GM12878 (cell line): ENCODE results near the gene SRP68. TPM values are rescaled to one million over a fixed set of nuclear protein-coding genes. Genes with fewer than 3 reads are reported as not detected.
A peak's percentile ranks its signal among the peaks of the same experiment; 100 is the strongest.

Experiments
- ATAC-seq: fragments of 200-7000 bp; cut with Tn5 transposase; 3 replicates; pipeline ENCODE4 v1.9.1; 2020; ENCODE audit warnings: mild to moderate bottlenecking, moderate library complexity
- BruUV-seq: library from RNA; stranded (reverse); fragments of 400-500 nt; replicated peaks from 2 replicates; lab custom pipeline; 2021; lab: Mats Ljungman, UMichigan
- CTCF ChIA-PET: fragments of 300-600 bp; sonication (Branson Sonifier 250); formaldehyde crosslinking; extraction: SDS; loops from one replicate; lab custom pipeline; 2021; ENCODE audit warnings: inconsistent platforms; lab: Yijun Ruan, JAX
- POLR2A ChIA-PET: fragments of 350-600 bp; formaldehyde crosslinking; extraction: SDS; loops from one replicate; lab custom pipeline; 2021; ENCODE audit warnings: inconsistent platforms; lab: Charles Lee
- RAD21 ChIA-PET: fragments of 300-600 bp; sonication (Branson Sonifier 250); formaldehyde crosslinking; loops from one replicate; lab custom pipeline; 2023; ENCODE audit warnings: antibody characterized with exemption; ENCODE audit not compliant: unreplicated experiment; lab: Charles Lee
- SMC1A ChIA-PET: fragments of 300-600 bp; sonication (Branson Sonifier 250); formaldehyde crosslinking; loops from one replicate; lab custom pipeline; 2023; ENCODE audit not compliant: unreplicated experiment, uncharacterized antibody; lab: Charles Lee
- DNase-seq: peaks from one replicate; pipeline ENCODE4 v3.0.0-alpha.2; 2011; ENCODE audit warnings: low read depth, low spot score
- FAIRE-seq: peaks from 3 replicates; lab custom pipeline; 2011; peaks lifted over from hg19 to GRCh38; lab: Jason Lieb, UNC
- H2AFZ ChIP-seq: 2 replicates; pipeline ENCODE4 v1.6.0; 2011; ENCODE audit warnings: low read depth, low read length, control low read depth; ENCODE audit not compliant: control insufficient read depth
- H3K27ac ChIP-seq: 2 replicates; pipeline ENCODE4 v1.5.1; 2011; ENCODE audit warnings: control low read depth; ENCODE audit not compliant: control insufficient read depth, insufficient read depth
- H3K27me3 ChIP-seq, 2 experiments: replicated peaks in 1 of 2; 2 replicates each; pipeline versions ENCODE4 v1.6.0 to v1.6.1; 2011; ENCODE audit warnings: low read length in 1 of 2; ENCODE audit not compliant: control insufficient read depth in 2 of 2, insufficient read depth in 2 of 2
- H3K36me3 ChIP-seq, 2 experiments: 2 replicates each; pipeline ENCODE4 v1.5.1; 2011; ENCODE audit warnings: low read length in 1 of 2; ENCODE audit not compliant: control insufficient read depth in 2 of 2, insufficient read depth in 2 of 2
- H3K4me1 ChIP-seq: 2 replicates; pipeline ENCODE4 v1.6.1; 2011; ENCODE audit warnings: mild to moderate bottlenecking, low read length, moderate library complexity, mixed read lengths; ENCODE audit not compliant: control insufficient read depth, insufficient read depth
- H3K4me2 ChIP-seq: 2 replicates; pipeline ENCODE4 v1.6.0; 2011; ENCODE audit warnings: control low read depth; ENCODE audit not compliant: control insufficient read depth, insufficient read depth
- H3K4me3 ChIP-seq: fragments of 200-600 bp; sonication (generic); 2 replicates; pipeline ENCODE4 v1.5.1; 2016
- H3K79me2 ChIP-seq: 2 replicates; pipeline ENCODE4 v1.6.0; 2011; ENCODE audit warnings: low read length; ENCODE audit not compliant: control insufficient read depth, insufficient read depth
- H3K9ac ChIP-seq: 2 replicates; pipeline ENCODE4 v1.8.0; 2011; ENCODE audit warnings: low read length, control low read depth, mixed read lengths; ENCODE audit not compliant: control insufficient read depth, insufficient read depth
- H3K9me3 ChIP-seq: replicated peaks from 3 replicates; pipeline ENCODE4 v1.5.1; 2011; ENCODE audit warnings: mild to moderate bottlenecking, low read length; ENCODE audit not compliant: control insufficient read depth, insufficient read depth
- H4K20me1 ChIP-seq: 2 replicates; pipeline ENCODE4 v1.6.0; 2011; ENCODE audit not compliant: control insufficient read depth, insufficient read depth
- ATF7 ChIP-seq: fragments of 450-650 bp; IDR thresholded peaks from 2 replicates; pipeline ENCODE4 v1.6.1; 2016; ENCODE audit warnings: low read depth, mild to moderate bottlenecking
- CBFB ChIP-seq: IDR thresholded peaks from 2 replicates; pipeline ENCODE4 v1.6.1; 2016; ENCODE audit warnings: antibody characterized with exemption, low read depth
- IKZF1 ChIP-seq: fragments of 450-650 bp; conservative IDR thresholded peaks from 2 replicates; pipeline ENCODE4 v1.6.1; 2017; ENCODE audit warnings: antibody characterized with exemption, mild to moderate bottlenecking
- IKZF2 ChIP-seq, 2 experiments: fragments of 450-650 bp; IDR thresholded peaks; 2 replicates each; pipeline ENCODE4 v1.6.1; 2017; ENCODE audit warnings: mild to moderate bottlenecking in 2 of 2, moderate library complexity in 2 of 2
- MTA2 ChIP-seq: fragments of 450-650 bp; IDR thresholded peaks from 2 replicates; pipeline ENCODE4 v1.6.1; 2016; ENCODE audit warnings: low read depth, mild to moderate bottlenecking, moderate library complexity
- MXI1 ChIP-seq: fragments of 150-350 bp; IDR thresholded peaks from 2 replicates; pipeline ENCODE4 v1.6.1; 2011; ENCODE audit warnings: low read depth, mild to moderate bottlenecking, inconsistent platforms, low read length, improper control_type of control experiment
- TBL1XR1 ChIP-seq: IDR thresholded peaks from 2 replicates; pipeline ENCODE4 v1.6.1; 2012; ENCODE audit warnings: low read depth, low read length, improper control_type of control experiment
- WRNIP1 ChIP-seq: IDR thresholded peaks from 2 replicates; pipeline ENCODE4 v1.6.1; 2011; ENCODE audit warnings: low read depth, low read length, improper control_type of control experiment, borderline replicate concordance
- YBX1 ChIP-seq: fragments of 450-650 bp; IDR thresholded peaks from 2 replicates; pipeline ENCODE4 v1.6.1; 2016; ENCODE audit warnings: antibody characterized with exemption
- WGBS: methylation state at CpG from one replicate; pipeline ENCODE4 v1.1.6; 2016; ENCODE audit warnings: low lambda C conversion rate; ENCODE audit not compliant: insufficient replicate concordance, insufficient coverage; ENCODE audit errors: missing lambda C conversion rate; 5-methylcytosine and 5-hydroxymethylcytosine counted together
- in situ Hi-C: fragments of 300-500 bp; cut with MboI; formaldehyde crosslinking; loops from 9 replicates; pipeline ENCODE4 v1.14.3; 2018; ENCODE audit warnings: mixed read lengths
- intact Hi-C: fragments of 100-400 bp; cut with micrococcal nuclease; formaldehyde crosslinking; loops from one replicate; pipeline ENCODE4 v1.14.2; 2022; ENCODE audit not compliant: unreplicated experiment
- polyA plus RNA-seq, 11 experiments: library from polyadenylated mRNA; depleted of rRNA in 4 of 11; unstranded in 6 of 11; stranded (reverse) in 5 of 11; fragments of >200 nt; fragmentation: Nextera tagmentation in 4 of 11; fragmentation: Illumina TruSeq in 1 of 11; extraction: Ambion mirVana in 4 of 11; extraction: Trizol in 1 of 11; gene quantifications; 1 replicate in 1 of 11; 2 replicates in 10 of 11; pipeline versions ENCODE4 v1.2.1 to v1.2.3, GENCODE V29; 2011 to 2016; ENCODE audit warnings: inconsistent platforms in 2 of 11, missing spikeins in 2 of 11, low read depth in 1 of 11
- total RNA-seq, 4 experiments: library from RNA; depleted of rRNA in 3 of 4; stranded (reverse); fragments of >200 nt in 3 of 4; fragmentation: Illumina TruSeq in 1 of 4; extraction: Trizol in 1 of 4; gene quantifications; 2 replicates each; pipeline versions ENCODE4 v1.2.1 to v1.2.3, GENCODE V29; 2013 to 2021
- TF ChIP-seq, protein P1 (sequence below): fragments of 450-650 bp; IDR thresholded peaks from 2 replicates; pipeline ENCODE4 v1.6.1; 2016; ENCODE audit warnings: mild to moderate bottlenecking

The SRP68 gene
- total and polyA plus RNA-seq, 10 of the 15 experiments (the other 5 are each of a cell fraction or from before 2014, with no cell fraction given) = 24.7 to 89.7 (median 62.7) TPM

DNA sequence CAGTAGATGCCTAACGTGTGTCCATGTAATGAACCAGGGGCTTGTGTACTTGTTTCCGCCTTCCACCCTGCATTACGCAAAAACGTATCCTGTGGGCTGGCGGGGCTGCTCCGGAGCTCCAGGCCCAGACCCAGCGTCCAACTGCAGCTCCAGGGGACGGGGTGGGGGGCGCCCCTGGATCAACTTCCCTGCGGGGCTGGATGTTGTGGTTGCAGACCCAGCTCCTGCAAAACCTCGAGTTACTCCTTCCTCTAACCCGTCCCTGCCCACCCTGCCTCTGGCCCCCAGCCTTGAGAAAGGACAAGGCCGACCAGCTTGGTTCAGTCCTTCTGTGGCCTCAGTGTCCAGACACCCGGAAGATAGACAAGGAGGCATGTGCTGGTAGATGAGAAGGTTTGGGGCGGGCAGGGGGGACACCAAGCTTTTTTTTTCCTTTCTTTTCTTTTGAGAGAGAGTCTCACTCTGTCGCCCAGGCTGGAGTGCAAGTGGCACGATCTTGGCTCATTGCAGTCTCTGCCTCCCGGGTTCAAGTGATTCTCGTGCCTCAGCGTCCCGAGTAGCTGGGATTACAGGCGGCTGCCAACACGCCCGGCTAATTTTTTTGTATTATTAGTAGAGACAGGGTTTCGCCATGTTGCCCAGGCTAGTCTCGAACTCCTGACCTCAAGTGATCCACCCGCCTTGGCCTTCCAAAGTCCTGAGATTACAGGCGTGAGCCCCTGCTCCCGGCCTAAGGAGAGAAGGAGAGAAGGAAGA lies 32.0 kb upstream of the SRP68 start:
- Histone ChIP-seq H3K36me3 (peaks cover 1 to 10% of the 10 kb centered on the region in 2 experiments; a peak in 3 of 4 replicates), H3K4me2 (peak overlapping the region; percentile 86), H3K27ac (peak overlapping the region; percentile 71), H3K79me2 (peaks cover 14% of the 10 kb centered on the region), H3K4me3 (peak overlapping the region; percentile 90), H2AFZ (peak overlapping the region; percentile 90), H4K20me1 (no peaks in the 10 kb centered on the region), H3K9ac (peak overlapping the region; percentile 69; the same call in 1 of the 2 replicates), H3K4me1 (peaks cover 6% of the 10 kb centered on the region), H3K9me3 (no peaks in the 10 kb centered on the region; the same call in 2 of the 3 replicates), H3K27me3 (no peaks in the 10 kb centered on the region)
- TSS peak; percentile 99 for BruUV-seq
- DNase-seq (no peak), FAIRE-seq (no peak), ATAC-seq (no peak; the same call in 2 of the 3 replicates)
- TF ChIP-seq IKZF2 (IDR thresholded peaks at IDR 0.05) = 0 out of 4 replicates have a peak, but pooled peaks of 1 of the 2 experiments have one; percentile 13
- TF ChIP-seq, protein P1, sequence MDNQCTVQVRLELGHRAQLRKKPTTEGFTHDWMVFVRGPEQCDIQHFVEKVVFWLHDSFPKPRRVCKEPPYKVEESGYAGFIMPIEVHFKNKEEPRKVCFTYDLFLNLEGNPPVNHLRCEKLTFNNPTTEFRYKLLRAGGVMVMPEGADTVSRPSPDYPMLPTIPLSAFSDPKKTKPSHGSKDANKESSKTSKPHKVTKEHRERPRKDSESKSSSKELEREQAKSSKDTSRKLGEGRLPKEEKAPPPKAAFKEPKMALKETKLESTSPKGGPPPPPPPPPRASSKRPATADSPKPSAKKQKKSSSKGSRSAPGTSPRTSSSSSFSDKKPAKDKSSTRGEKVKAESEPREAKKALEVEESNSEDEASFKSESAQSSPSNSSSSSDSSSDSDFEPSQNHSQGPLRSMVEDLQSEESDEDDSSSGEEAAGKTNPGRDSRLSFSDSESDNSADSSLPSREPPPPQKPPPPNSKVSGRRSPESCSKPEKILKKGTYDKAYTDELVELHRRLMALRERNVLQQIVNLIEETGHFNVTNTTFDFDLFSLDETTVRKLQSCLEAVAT = peak; percentile 89; the same call in 1 of the 2 replicates
- 0 out of 2 replicates have a peak, but pooled peaks have one; percentile 11 for TF ChIP-seq WRNIP1
- TF ChIP-seq MTA2 = no peak
- 0 out of 2 replicates have a peak, but pooled peaks have one; percentile 9 for TF ChIP-seq IKZF1
- TF ChIP-seq CBFB = no peak
- TF ChIP-seq MXI1 = 0 out of 2 replicates have a peak, but pooled peaks have one; percentile 28
- TF ChIP-seq TBL1XR1 = no peak
- TF ChIP-seq YBX1 = no peak
- no peak for TF ChIP-seq ATF7
- in situ Hi-C loops (no loop called here), intact Hi-C loops (no loop called here)
- 82% methylated on average over 28 of the region's 29 CpGs for WGBS
- SMC1A ChIA-PET = interaction anchor here (0.7 to 1.3 kb wide), 6 partner anchors 9 to 520 kb away, joined by 3 to 4 read pairs (median 4); no protein-coding TSS in a partner anchor
- CTCF ChIA-PET = interaction anchor here (0.7 to 7.6 kb wide), 9 partner anchors 8 to 199 kb away, joined by 3 to 40 read pairs (median 4); no protein-coding TSS in a partner anchor
- RAD21 ChIA-PET = interaction anchor here (0.7 to 1.2 kb wide), 3 partner anchors 23 to 199 kb away, joined by 3 to 4 read pairs (median 3); no protein-coding TSS in a partner anchor
- POLR2A ChIA-PET = interaction anchor here (0.6 to 1.3 kb wide), 7 partner anchors 75 to 293 kb away, joined by 3 to 4 read pairs (median 3); partner anchors contain the start of gene UBALD2
